ENCODE data around the gene TCF7L2.

Gene TCF7L2

DNA sequence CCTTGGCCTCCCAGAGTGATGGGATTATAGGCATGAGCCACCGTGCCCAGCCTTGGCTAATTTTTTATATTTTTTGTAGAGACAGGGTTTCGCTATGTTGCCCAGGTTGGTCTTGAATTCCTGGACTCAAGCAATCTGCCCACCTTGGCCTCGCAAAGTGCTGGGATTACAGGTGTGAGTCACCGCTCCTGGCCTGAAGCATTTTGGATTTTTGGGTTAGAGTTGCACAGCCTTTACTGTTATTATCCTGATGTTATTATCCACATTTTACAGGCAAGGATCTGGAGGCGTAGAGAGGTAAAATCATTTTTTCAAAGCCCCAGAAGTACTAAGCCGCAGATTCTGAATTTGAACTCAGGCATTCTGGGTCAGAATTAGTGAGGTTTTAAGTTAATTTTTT lies 75.4 kb downstream of the TCF7L2 start:
- no peak for DNase-seq

DNA sequence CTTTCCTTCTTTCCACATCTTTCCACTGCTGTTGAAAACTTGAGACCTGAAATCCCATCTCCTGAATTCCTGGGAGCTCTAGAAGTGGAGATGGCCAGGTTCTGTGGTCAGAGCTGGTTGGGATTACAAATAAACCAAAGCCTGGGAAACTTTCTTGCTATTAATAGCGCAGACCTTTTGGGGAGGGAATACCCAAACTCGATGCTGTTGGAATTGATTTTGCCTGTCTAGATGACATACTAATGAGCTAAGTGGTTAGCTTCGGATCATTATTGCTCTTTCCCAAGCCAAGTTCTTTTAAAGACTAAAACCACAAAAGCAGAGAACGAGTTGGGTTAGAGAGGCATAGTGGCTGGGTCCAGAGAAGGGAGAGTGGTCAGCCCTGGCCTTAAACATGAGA lies 76.6 kb downstream of the TCF7L2 start:
- no peak for DNase-seq

DNA sequence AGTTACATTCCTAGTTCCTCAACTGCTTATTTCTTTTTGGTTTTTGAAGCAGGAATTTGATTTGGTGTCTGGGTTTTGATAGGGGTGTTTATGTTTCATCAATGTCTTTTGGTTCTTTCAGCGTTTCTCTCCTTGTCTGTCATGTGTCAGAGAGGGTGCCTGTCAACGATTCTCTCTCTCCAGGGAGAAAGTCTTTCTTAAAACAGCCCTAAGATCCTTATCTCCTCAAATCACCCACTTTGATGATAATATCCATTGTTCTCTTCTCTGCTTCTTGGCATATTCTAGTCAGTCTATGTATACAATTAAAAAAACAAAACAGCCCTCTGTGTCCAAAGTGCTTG lies 77.2 kb downstream of the TCF7L2 start:
- DNase-seq = no peak

DNA sequence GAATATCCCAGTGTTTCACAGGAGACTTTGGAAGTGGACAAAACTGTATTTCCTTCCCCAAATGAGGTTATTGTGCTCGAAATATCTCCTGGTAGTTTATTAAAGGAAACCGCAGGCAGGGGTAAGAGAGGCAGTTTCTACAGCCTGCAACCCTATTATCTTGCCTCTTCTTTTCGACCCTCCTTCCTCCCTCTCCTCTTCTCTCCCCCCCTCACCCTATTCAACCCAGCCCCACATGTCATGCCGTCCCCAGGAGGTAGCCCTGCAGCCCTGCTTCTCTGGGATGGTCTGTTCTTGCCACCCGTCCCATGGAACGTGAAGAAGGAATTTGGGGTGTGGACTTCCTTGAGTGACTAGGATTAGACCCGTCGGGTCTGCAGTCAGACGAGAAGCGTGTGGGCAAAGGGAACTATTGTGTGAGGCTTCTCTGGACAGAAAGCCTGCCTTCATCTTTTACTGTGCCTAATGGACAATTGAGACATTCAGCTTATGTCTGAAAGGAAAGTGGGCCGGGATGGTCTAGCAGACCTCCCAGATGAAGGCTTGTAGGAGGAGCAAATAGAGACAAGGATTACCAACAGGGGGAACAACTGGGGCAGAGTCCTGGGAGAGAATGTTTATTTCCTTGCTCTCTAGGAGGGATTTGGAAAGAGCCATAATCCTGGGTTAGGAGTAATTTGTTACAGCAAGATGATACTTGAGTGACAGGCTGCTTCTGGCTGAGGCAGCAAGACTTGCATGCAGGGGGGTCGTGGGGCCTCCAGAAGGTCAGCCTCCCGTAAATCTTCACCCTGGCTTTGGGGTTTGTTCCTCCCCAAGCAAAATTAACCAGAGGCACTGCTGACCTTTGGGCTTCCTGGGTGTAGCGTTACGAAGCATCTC lies 77.8 kb downstream of the TCF7L2 start:
- DNase-seq = no peak

DNA sequence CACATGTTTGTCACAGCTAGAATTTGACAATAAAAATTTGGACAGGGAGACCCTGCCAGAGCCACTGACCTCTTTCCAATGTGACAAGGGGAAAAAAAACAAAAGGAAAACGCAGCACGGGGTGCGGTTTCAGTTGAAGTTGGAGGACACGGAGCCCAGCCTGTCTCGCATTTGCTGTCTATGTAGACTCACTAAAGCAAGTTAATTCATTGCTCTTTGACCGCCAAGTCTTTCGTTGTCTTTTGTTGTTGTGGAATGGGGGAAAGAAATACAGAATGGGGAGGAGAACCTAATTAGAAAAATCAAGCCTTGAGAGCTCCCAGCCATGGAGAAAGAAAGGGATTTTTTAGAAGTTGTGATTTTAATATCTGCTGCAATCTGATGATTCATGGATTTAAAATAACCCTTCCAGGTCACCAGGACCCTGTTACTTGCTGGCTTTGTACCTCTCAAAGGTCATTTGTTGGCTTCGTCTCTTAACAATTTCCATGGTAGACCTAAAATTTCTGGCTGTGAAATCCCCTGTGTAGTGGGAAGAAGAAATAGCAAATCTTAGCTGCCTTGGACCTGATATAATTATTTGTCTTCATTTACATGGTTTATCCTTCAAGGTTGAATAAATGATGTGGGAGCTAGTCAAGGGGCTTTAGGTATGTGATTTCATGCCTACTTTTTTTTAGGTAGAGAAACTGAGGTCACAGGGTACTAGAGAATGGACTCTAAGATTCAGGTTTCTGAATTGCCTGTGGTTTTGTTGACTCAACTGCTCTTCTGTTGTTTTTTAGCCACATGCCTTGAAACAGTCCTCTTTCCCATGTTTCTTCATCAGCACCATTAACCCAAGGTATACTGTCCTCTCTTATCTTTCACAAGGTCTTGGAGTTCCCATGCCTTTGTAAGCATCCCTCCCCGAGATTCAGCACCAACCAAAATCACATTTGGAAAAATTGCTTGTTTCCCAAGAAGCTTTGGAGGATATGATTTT lies 78.7 kb downstream of the TCF7L2 start:
- DNase-seq = no peak

DNA sequence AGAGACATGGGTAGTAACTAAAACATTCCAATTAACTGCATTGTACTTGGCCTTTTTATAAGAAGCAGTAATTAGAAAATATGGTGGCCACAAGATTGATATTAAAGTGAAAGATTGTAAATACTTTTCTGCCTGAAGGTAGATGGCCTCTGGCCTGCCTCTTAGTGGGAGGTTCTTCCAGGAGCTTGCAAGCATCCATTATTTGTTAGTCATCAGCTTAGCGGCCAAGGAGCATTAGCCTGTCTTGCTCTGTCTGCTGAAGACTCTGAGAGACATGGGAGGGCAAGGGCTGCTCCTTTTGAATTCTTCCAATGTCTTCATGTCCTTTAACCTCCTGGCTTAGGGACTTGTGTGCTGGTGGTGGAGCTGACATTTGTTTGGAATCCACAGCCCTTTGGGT lies 80.4 kb downstream of the TCF7L2 start:
- DNase-seq = no peak

DNA sequence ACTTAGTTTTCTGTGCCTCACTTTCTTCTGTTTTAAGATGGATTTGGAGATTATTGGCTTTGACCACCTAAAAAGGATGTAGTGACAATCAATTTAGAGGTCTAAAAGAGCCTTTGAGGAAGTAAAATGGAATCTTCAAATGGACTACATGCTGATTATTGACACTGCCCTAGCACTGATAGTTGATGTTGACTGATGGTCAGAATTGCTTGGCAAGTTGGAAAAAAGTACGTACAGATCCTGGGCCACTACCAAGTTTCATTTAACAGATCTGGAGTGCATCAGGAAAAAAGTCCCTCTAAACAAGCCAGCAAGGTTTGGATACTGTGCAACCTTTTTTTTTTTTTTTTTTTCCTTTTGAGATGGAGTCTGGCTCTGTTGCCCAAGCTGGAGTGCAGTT lies 81.1 kb downstream of the TCF7L2 start:
- DNase-seq = no peak

DNA sequence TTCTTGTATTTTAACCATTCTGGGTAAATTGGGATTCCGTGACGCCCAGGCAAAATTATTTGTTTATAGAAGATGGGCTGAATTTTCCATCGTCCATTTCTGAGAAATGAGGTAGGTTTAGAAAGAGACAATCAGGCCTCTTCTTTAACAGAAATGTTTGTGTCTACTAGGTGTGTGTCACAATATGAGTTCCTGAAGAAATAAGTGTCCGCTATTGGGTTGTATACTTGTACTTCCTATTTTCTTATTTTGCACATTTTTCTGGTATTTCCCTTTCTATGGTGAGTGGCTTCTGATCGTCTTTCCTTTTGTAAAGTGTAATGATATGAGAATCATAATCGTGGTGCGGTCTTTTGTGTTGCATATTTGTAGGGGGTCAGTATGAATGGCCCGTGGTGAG lies 83.9 kb downstream of the TCF7L2 start:
- DNase-seq = no peak

DNA sequence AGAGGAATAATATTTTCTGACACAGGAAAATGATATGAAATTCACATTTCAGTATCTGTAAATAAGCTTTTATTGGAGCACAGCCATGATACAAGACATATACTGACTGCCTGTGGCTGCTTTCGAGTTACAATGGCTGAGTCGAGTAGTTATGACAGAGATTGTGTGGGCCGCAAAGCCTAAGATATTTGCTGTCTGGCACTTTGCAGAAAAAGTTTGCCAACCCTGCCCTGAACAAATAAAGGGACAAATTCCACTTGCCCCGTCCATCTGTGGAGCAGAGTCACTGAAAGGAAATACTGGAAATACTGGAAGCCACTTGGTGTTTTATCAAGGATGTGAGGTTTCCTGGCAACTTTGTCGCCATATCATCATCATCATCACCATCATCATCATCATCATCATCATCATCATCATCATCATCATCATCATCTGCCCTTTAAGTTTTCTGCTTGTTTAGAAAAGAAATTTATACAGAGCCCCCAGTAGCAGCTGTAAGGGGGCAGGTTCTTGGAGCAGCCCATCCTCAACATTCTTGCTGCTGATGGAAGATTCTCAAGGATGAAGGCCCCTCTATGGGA lies 85.8 kb downstream of the TCF7L2 start:
- no peak for DNase-seq

DNA sequence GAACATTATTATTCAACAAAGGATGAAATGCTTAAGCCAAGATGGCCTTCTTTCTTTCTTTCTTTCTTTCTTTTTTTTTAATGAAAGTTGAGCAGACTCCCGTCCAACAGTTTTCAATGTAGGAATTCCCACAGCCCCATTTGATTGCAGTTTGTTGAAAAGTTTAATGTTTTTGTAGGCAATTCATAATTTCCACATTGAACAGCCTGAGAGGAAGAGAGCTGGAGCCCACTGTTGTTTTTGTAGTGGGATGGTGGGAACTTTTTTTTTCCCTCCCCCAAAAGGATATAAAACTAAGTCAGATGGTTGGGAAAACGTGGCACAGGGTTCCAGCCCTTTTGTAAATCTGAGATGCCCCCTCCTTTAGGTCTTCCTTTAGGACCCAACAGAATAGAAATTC lies 86.6 kb downstream of the TCF7L2 start:
- DNase-seq = no peak

DNA sequence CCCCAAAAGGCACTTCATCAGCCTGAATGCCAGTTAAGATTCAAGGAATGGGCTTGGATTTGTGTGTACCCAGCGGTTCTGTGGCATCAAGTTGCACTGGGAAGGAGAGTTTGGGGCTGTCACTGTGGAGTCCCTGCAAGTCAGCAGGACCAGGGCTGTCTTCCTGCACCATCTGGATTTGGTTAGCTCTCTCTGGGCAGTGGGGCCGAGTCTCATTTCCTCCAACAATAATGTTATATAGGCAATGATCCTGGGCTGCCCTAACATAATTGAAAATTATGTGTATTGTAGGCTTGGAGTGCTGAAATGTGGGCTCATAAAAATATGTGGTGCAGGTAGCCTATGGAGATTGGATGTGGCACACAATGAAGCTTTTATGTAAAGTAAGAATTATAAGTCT lies 87.2 kb downstream of the TCF7L2 start:
- no peak for DNase-seq

DNA sequence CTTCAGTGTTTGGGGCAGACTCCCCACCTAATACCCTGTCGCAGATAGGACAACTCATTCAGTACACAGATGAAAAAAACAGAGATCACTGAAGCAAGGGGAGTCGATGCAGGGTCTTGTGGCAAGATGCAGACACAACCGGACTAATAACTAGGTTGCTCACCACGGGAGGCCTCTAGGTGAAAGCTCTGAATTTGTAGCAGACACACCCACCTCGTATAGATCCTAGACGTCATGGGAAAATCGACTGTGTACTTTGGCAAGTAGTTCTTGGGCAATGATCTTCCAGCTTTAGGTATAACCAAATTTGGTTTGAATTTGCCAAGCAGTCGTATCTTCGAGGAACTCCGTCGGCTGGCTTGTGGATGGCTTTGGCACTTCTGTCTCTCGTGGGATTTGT lies 88.1 kb downstream of the TCF7L2 start:
- no peak for DNase-seq

DNA sequence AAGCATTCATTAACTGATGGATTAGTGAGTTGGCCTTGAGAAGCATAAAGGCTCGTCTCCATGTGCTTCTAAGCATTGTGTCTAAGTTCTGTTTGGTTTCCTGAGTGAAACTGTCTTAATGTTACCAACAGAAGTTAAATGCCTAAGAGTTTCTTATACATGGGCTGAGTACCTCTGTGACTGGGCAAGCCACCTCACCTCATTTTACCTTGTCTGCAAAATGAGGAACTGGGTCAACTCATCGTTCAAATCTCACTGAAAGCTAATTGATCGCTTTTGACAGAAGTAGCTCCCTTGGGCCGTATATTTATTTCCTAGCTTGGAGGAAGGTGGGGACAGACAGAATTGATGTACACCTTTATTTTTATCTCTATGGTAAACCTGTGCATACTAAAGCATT lies 88.9 kb downstream of the TCF7L2 start:
- DNase-seq = no peak

DNA sequence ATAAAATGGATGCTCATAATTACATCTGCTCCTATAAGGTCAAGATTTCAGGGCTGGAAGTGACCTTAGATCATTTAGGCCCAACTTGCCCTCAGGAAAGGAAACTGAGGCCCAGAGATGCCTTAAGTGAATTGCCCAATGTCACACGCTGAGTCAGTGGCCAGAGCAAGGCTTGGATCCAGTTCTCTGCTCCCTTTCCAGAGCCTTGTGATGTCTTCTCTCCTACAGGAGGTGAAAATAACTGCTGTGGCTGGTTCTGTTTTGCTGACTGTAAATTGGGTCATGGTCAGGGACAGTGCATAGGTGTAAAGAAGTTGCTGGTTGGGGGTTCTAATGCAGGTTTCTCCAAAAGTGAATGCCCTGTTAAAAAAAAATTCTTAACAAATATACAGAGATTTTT lies 91.3 kb downstream of the TCF7L2 start:
- no peak for DNase-seq

DNA sequence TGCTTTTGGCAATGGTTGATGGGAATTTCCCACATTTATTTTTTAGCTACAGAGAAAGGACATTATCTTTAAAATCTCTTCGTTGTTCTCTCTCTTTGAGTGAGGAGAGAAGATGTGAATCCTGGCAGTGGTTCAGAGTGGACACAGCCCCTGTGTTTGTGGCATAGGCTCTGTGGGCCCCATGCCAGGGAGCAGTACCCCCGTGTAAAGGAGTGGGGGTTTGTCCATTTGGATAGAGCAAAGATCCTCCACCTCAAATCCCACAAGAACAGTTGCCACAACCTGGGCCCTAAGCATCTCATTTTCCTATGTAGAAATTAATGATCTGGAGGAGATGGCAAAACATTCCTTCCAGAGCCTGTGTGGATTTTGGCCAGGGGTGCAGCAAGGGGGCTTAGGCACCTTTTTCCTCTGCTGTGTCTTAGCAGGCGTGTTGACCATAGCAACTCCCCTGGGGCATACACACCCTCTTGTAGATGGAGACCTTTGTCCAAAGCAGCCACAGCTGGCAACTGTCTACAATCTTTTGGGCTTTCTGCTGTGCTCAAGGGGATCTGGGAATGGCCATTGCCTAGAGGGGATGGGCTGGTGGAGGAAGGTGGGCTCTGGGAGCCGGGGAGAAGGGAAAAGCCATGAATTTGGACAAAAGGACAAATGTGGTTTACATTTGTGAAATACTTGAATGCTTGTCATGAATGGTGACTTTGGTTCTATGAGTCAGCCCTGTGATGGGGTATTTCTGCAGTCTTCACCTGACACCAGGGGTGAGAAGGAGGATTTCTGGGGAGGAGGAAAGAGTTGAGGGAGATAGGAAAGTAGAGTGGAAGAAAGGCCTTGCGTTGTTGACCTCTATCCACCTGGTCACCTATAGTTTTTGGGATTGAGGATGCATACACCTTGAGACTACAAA lies 92.0 kb downstream of the TCF7L2 start:
- DNase-seq = no peak

DNA sequence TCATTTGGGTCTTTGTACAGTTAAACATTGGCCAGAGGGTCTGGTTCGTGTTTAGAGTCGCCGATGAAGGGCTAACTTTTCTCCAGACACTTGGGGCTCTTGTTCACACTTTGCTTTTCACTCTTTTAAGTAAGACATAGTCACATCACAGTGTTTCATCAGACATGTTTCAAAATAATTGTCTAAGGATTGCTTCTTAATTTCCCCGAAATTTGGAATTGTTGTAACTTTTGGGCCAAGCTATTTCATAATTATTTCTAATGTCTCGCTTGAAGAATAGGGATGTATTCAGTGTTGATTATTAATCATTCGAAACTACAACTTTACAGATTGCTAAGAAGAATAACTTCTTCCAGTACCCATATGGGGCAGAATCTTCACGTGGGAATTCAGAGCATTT lies 92.8 kb downstream of the TCF7L2 start:
- DNase-seq = no peak

DNA sequence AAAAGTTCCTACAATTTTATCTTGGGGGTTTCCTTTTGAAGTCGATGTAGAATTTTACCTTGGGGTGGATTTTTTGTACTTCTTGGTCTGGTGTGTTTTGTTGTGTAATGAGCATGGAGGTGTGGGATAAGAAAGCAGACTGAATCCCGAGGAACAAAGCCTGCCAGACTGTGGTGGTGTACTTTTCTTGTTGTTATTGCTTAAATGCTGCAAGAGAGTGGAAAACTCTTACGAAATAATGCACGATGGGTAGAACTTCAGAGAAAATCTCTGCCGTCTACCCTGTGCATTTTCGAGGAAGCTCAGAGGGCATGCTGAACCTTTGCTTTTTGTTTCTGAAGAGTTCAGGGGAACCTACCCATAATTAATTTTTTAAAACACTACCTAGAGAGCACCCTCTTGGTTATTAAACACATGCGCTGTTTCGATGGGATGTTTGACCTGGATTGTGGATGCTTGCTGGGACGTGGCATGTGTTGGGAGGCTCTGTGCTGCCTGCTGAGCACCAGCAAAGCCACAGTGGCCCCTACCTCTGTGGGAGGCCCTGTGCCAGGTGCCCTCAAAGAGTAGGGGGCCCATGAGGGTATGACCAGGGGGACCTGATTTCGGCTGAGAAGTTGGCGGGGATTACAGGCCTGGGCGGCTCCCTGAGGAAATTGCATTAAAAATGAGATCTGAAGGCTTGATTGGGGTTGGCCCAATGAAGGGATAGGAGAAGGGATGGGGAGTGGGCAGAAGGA lies 94.1 kb downstream of the TCF7L2 start:
- DNase-seq = no peak

DNA sequence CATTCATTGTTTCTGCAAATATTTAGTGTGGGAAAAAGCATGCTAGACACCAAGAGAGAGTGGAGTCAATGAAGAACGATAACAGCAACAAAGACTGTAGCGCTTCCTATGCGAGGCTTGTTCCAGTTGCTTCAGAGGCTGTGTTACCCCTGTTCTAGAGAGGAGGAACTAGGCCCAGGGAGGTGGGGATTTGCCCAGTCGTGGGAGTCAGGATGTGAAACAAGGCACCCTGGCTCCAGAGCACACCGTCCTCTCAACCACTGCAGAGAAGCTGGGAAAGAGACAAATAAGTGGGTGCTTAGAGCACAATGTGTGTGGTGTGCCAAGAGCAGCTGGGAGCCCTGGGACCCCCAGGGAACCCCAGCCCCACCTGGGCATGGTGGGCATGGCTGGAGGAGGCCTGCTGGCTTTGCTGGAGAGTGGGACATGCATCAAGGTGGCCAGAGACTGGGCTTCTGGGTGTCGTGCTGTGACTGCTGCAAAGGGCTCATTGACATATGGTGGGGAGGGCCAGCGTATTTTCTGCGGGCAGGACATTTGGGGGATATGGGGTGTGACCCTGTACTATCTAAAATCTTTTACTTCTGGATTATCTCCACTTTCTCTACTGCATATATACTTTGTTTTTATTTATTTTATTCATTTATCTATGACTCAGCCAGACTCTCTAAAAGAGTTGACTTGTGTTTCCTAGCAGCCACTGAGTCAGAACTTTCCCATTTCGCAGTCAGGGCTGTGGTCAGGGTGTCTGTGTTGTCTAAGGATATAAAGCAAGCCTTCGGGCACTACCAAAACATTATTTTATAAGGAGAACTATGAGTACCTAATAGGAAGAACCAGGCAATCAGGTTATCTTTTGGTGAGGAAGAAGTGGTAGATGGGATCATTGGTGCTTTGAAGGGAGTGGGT lies 95.4 kb downstream of the TCF7L2 start:
- DNase-seq = peak; percentile 22

DNA sequence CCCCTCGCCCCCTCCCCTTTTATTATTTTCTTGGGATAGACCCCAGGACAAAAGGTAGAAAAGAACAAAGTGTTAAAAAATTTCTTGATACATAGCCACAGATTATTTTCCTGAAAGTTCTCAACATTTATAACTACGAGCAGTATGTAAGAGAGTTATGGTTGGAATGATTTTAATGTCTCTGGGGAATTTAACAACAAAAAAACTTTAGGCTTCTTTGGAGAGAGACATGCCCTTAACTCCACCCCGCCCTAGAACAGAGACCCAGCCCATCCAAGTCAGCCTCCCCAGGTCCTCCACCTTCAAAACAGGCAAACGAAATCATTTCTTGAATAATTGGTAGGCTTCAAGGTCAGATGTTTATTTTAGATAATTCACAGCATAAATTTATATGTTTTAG lies 97.1 kb downstream of the TCF7L2 start:
- no peak for DNase-seq

DNA sequence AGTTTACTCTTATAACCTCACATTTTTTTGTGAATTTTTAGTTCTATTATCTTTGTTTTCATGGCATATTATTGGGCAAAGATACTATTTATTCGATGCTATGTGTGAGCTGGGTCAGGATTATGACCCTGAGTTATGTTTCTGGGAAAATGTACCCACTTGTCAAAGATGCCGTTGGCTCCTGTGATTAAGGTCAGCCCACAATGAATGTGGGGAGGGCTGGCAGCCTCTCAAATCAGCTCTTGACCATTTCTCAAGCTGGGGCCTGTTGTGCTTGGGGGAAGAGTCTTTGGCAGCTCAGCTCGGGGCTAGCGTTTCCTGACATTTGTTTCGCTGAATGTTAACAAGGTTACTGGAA lies 97.5 kb downstream of the TCF7L2 start:
- no peak for DNase-seq
